HUES64 (cell line): Measurements from ENCODE around the gene AHRR.

Experiments used
- H3K27ac ChIP-seq: 2 replicates; pipeline ENCODE4 v1.7.0; 2013; ENCODE audit warnings: low read depth, low read length, inconsistent platforms
- H3K27me3 ChIP-seq: 2 replicates; pipeline ENCODE4 v1.6.1; 2013; ENCODE audit warnings: mild to moderate bottlenecking, low read length; ENCODE audit not compliant: insufficient read depth
- H3K36me3 ChIP-seq: 2 replicates; pipeline ENCODE4 v1.6.1; 2013; ENCODE audit warnings: mild to moderate bottlenecking, low read length; ENCODE audit not compliant: insufficient read depth
- H3K4me1 ChIP-seq: 2 replicates; pipeline ENCODE4 v1.6.1; 2013; ENCODE audit warnings: mild to moderate bottlenecking, low read length, moderate library complexity; ENCODE audit not compliant: insufficient read depth
- H3K4me3 ChIP-seq: 2 replicates; pipeline ENCODE4 v1.5.1; 2013; ENCODE audit warnings: mild to moderate bottlenecking, low read length, moderate library complexity
- H3K9ac ChIP-seq: 2 replicates; pipeline ENCODE4 v1.6.1; 2013; ENCODE audit warnings: mild to moderate bottlenecking, low read depth, low read length
- H3K9me3 ChIP-seq: 2 replicates; pipeline ENCODE4 v1.6.1; 2013; ENCODE audit warnings: low read depth, low read length; ENCODE audit not compliant: insufficient read depth
- whole genome bisulfite sequencing: fragments of 150-250, 120-280 bp; methylation state at CpG from one replicate; pipeline ENCODE4 v1.1.7; 2013; ENCODE audit warnings: missing lambda C conversion rate; 5-methylcytosine and 5-hydroxymethylcytosine counted together

Gene AHRR

GRCh38 chr5:441996-442334 is 120.5 kb downstream of the AHRR start:
- Histone ChIP-seq H3K27me3 (no peaks in the 10 kb centered on the region), H3K36me3 (peaks cover 7% of the 10 kb centered on the region), H3K9me3 (no peaks in the 10 kb centered on the region), H3K4me1 (0 out of 2 replicates have a peak, but pooled peaks cover 6% of the 10 kb centered on the region), H3K4me3 (peak overlapping the region; percentile 91), H3K9ac (no peak overlapping the region), H3K27ac (no peak overlapping the region)
- WGBS, result 90% methylated on average over 5 of the region's 5 CpGs

- Histone ChIP-seq H3K27ac (no peak within 1 kb of the TSS), H3K36me3 (peaks cover 13% of the 10 kb centered on the region), H3K4me1 (0 out of 2 replicates have a peak, but pooled peaks cover 6% of the 10 kb centered on the region), H3K27me3 (no peaks in the 10 kb centered on the region), H3K9me3 (no peaks in the 10 kb centered on the region), H3K9ac (peak within 1 kb of the TSS; percentile 83), H3K4me3 (peak within 1 kb of the TSS; percentile 91)
- 8% methylated on average over 72 of the region's 73 CpGs for WGBS
These were observed 121.1 kb downstream of the AHRR start, which contains the start of gene EXOC3 for GRCh38 chr5:442335-443238. EXOC3 (plus strand) TSS chr5:443176; CDS start chr5:446206, 3,030 bp downstream.

- 22% methylated on average over 57 of the region's 62 CpGs for WGBS
- 0 out of 2 replicates have a peak, but pooled peaks cover 6% of the 10 kb centered on the region for H3K4me1 ChIP-seq
These were observed 122.0 kb downstream of the AHRR start for GRCh38 chr5:443239-444151.

GRCh38 chr5:444226-444625 is 122.7 kb downstream of the AHRR start:
- H3K4me1 ChIP-seq, result 0 out of 2 replicates have a peak, but pooled peaks cover 6% of the 10 kb centered on the region

More at GRCh38 chr5:443239-444151, 122.0 kb downstream of the AHRR start:
- Histone ChIP-seq H3K36me3 (peaks cover 22% of the 10 kb centered on the region), H3K27me3 (no peaks in the 10 kb centered on the region), H3K9ac (peak overlapping the region; percentile 62), H3K27ac (no peak overlapping the region), H3K9me3 (no peaks in the 10 kb centered on the region), H3K4me3 (peak overlapping the region; percentile 91)

GRCh38 chr5:445591-445990 is 124.1 kb downstream of the AHRR start:
- Histone ChIP-seq H3K27me3 (no peaks in the 10 kb centered on the region), H3K4me3 (no peak overlapping the region), H3K9ac (no peak overlapping the region), H3K36me3 (peaks cover 40% of the 10 kb centered on the region), H3K27ac (no peak overlapping the region), H3K4me1 (0 out of 2 replicates have a peak, but pooled peaks cover 6% of the 10 kb centered on the region), H3K9me3 (no peaks in the 10 kb centered on the region)
- 95% methylated on average over 10 of the region's 10 CpGs for WGBS

More at GRCh38 chr5:444226-444625, 122.7 kb downstream of the AHRR start:
- Histone ChIP-seq H3K27me3 (no peaks in the 10 kb centered on the region), H3K27ac (no peak overlapping the region), H3K4me3 (peak overlapping the region; percentile 91), H3K36me3 (peaks cover 29% of the 10 kb centered on the region), H3K9me3 (no peaks in the 10 kb centered on the region), H3K9ac (no peak overlapping the region)
- WGBS, result 91% methylated on average over 8 of the region's 8 CpGs

- Histone ChIP-seq H3K4me3 (no peak overlapping the region), H3K9ac (no peak overlapping the region), H3K4me1 (0 out of 2 replicates have a peak, but pooled peaks cover 6% of the 10 kb centered on the region), H3K9me3 (no peaks in the 10 kb centered on the region), H3K27me3 (no peaks in the 10 kb centered on the region), H3K36me3 (peaks cover 46% of the 10 kb centered on the region), H3K27ac (no peak overlapping the region)
- WGBS, result 95% methylated on average over 19 of the region's 19 CpGs
These were observed 124.8 kb downstream of the AHRR start for GRCh38 chr5:446066-446882.

- WGBS, result 83% methylated on average over 7 of the region's 7 CpGs
- Histone ChIP-seq H3K4me1 (0 out of 2 replicates have a peak, but pooled peaks cover 6% of the 10 kb centered on the region), H3K9me3 (peaks cover 1% of the 10 kb centered on the region; the same call in 1 of the 2 replicates), H3K27ac (no peak overlapping the region), H3K27me3 (no peaks in the 10 kb centered on the region), H3K9ac (no peak overlapping the region), H3K36me3 (peaks cover 52% of the 10 kb centered on the region), H3K4me3 (no peak overlapping the region)
These were observed 125.4 kb downstream of the AHRR start for GRCh38 chr5:446883-447263.

- peaks cover 4% of the 10 kb centered on the region; the same call in 1 of the 2 replicates for H3K9me3 ChIP-seq
- no peak overlapping the region for H3K27ac ChIP-seq
- no peaks in the 10 kb centered on the region for H3K27me3 ChIP-seq
- no peak overlapping the region for H3K4me3 ChIP-seq
- no peak overlapping the region for H3K9ac ChIP-seq
- peaks cover 58% of the 10 kb centered on the region for H3K36me3 ChIP-seq
- 96% methylated on average over 21 of the region's 21 CpGs for WGBS
- H3K4me1 ChIP-seq, result 0 out of 2 replicates have a peak, but pooled peaks cover 3% of the 10 kb centered on the region
These were observed 126.0 kb downstream of the AHRR start for GRCh38 chr5:447501-447900.

- H3K9me3 ChIP-seq, result peaks cover 4% of the 10 kb centered on the region; the same call in 1 of the 2 replicates
- H3K36me3 ChIP-seq, result peaks cover 65% of the 10 kb centered on the region
- H3K27ac ChIP-seq, result no peak overlapping the region
- no peak overlapping the region for H3K4me3 ChIP-seq
- H3K4me1 ChIP-seq, result 0 out of 2 replicates have a peak, but pooled peaks cover 3% of the 10 kb centered on the region
- H3K9ac ChIP-seq, result no peak overlapping the region
- 94% methylated on average over 21 of the region's 21 CpGs for WGBS
- no peaks in the 10 kb centered on the region for H3K27me3 ChIP-seq
These were observed 126.7 kb downstream of the AHRR start for GRCh38 chr5:448061-448765.

- H3K4me3 ChIP-seq, result no peak overlapping the region
- H3K27ac ChIP-seq, result no peak overlapping the region
These were observed 127.2 kb downstream of the AHRR start for GRCh38 chr5:448766-449090.

More at GRCh38 chr5:448766-449090, 127.2 kb downstream of the AHRR start:
- 96% methylated on average over 12 of the region's 12 CpGs for WGBS
- Histone ChIP-seq H3K36me3 (peaks cover 71% of the 10 kb centered on the region), H3K9me3 (peaks cover 4% of the 10 kb centered on the region; the same call in 1 of the 2 replicates), H3K9ac (no peak overlapping the region), H3K4me1 (0 out of 2 replicates have a peak, but pooled peaks cover 1% of the 10 kb centered on the region), H3K27me3 (no peaks in the 10 kb centered on the region)
